CD4-positive, alpha-beta T cell (primary cell): ENCODE results near the gene CD300LG. TPM values are rescaled to one million over a fixed set of nuclear protein-coding genes. Genes with fewer than 3 reads are reported as not detected.

Source experiments
- ATAC-seq: fragments of 200-7000 bp; cut with Tn5 transposase; one replicate; pipeline ENCODE4 v1.10.0; 2022; ENCODE audit warnings: mild to moderate bottlenecking; ENCODE audit not compliant: poor library complexity
- CTCF ChIA-PET: fragments of 350-600 bp; sonication (Branson Sonifier 250); formaldehyde crosslinking; loops from one replicate; lab custom pipeline; 2021; ENCODE audit warnings: antibody characterized with exemption, inconsistent platforms; lab: Charles Lee
- POLR2A ChIA-PET: fragments of 350-600 bp; sonication (Branson Sonifier 250); formaldehyde crosslinking; loops from one replicate; lab custom pipeline; 2021; ENCODE audit warnings: antibody characterized with exemption, inconsistent platforms; lab: Charles Lee
- DNase-seq, 14 experiments: peaks; one replicate each; pipeline ENCODE4 v3.0.0-alpha.2; 2013 to 2020; ENCODE audit warnings: mixed read lengths in 2 of 14
- H3K27ac ChIP-seq, 2 donors: one replicate each; pipeline versions ENCODE4 v1.5.1 to v1.7.0; 2013; ENCODE audit warnings: low read length in 2 of 2, low read depth in 1 of 2, mild to moderate bottlenecking in 1 of 2
- H3K27me3 ChIP-seq, 2 experiments: 1 replicate in 1 of 2; 2 replicates in 1 of 2; pipeline versions ENCODE4 v1.6.1 to v1.7.0; 2013; ENCODE audit warnings: low read length in 2 of 2, control low read depth in 1 of 2, mild to moderate bottlenecking in 1 of 2, moderate library complexity in 1 of 2; ENCODE audit not compliant: insufficient read depth in 2 of 2, control insufficient read depth in 1 of 2
- H3K36me3 ChIP-seq: one replicate; pipeline ENCODE4 v1.6.1; 2013; ENCODE audit warnings: low read length, control low read depth; ENCODE audit not compliant: insufficient read depth
- H3K4me1 ChIP-seq: one replicate; pipeline ENCODE4 v1.6.1; 2013; ENCODE audit warnings: low read length, control low read depth; ENCODE audit not compliant: insufficient read depth
- H3K4me3 ChIP-seq: one replicate; pipeline ENCODE4 v1.5.1; 2013; ENCODE audit warnings: mild to moderate bottlenecking, low read length, moderate library complexity
- H3K9me3 ChIP-seq, 2 experiments: 1 replicate in 1 of 2; 2 replicates in 1 of 2; pipeline versions ENCODE4 v1.6.1 to v1.7.0; 2013; ENCODE audit warnings: low read length in 2 of 2, mild to moderate bottlenecking in 2 of 2, control low read depth in 1 of 2, moderate library complexity in 1 of 2; ENCODE audit not compliant: control insufficient read depth in 1 of 2, insufficient read depth in 1 of 2
- H3K27ac Mint-ChIP-seq: one replicate; pipeline ENCODE4 v1.8.0; 2020; ENCODE audit warnings: mixed read lengths
- H3K27me3 Mint-ChIP-seq: one replicate; pipeline ENCODE4 v1.8.0; 2021; ENCODE audit warnings: mixed read lengths
- H3K36me3 Mint-ChIP-seq: one replicate; pipeline ENCODE4 v1.8.0; 2021; ENCODE audit warnings: low read depth, mixed read lengths
- H3K4me1 Mint-ChIP-seq: one replicate; pipeline ENCODE4 v1.8.0; 2021; ENCODE audit warnings: low read depth, mixed read lengths
- H3K4me3 Mint-ChIP-seq: one replicate; pipeline ENCODE4 v1.8.0; 2020; ENCODE audit warnings: mild to moderate bottlenecking, mixed read lengths
- H3K9me3 Mint-ChIP-seq: one replicate; pipeline ENCODE4 v1.8.0; 2020; ENCODE audit warnings: mixed read lengths
- CTCF ChIP-seq: fragments of 200-600 bp; IDR thresholded peaks from one replicate; pipeline ENCODE4 v1.8.0; 2022; ENCODE audit warnings: antibody characterized with exemption, mild to moderate bottlenecking
- intact Hi-C, 2 experiments: fragments of 100-400 bp; cut with DNase I in 1 of 2; cut with micrococcal nuclease in 1 of 2; formaldehyde crosslinking; loops; one replicate each; pipeline versions ENCODE4 v1.15.1 to v1.9.0; 2023 to 2025; cut with DNase I, micrococcal nuclease
- total RNA-seq, 174 experiments: library from RNA in 2 of 174; stranded (reverse) in 2 of 174; gene quantifications; one replicate each; pipeline ENCODE4 v1.2.3 and lab custom pipeline; 2021 to 2026

The CD300LG gene
- total RNA-seq, 2 experiments from 2014 or later, result not detected

GRCh38 chr17:43861960-43862359, 15.0 kb downstream of the CD300LG start:
- Histone ChIP-seq H3K27me3 (peaks cover 0 to 11% of the 10 kb centered on the region in 2 experiments), H3K4me3 (no peak overlapping the region), H3K36me3 (no peaks in the 10 kb centered on the region), H3K4me1 (no peaks in the 10 kb centered on the region), H3K9me3 (peaks cover 0 to 13% of the 10 kb centered on the region in 2 experiments), H3K27ac (no peak overlapping the region)
- H3K4me1 Mint-ChIP-seq, result no peaks in the 10 kb centered on the region
- no peak overlapping the region for H3K27ac Mint-ChIP-seq
- ChIA-PET CTCF (no interaction called here), POLR2A (no interaction called here)
- H3K4me3 Mint-ChIP-seq, result no peak overlapping the region
- TF ChIP-seq CTCF, result no peak
- ATAC-seq (no peak), DNase-seq (no peak)
- no peaks in the 10 kb centered on the region for H3K9me3 Mint-ChIP-seq
- peaks cover 11% of the 10 kb centered on the region for H3K27me3 Mint-ChIP-seq
- H3K36me3 Mint-ChIP-seq, result no peaks in the 10 kb centered on the region
- intact Hi-C loops, result no loop called here

- peaks cover 26% of the 10 kb centered on the region for H3K27me3 Mint-ChIP-seq
- no peak overlapping the region for H3K27ac Mint-ChIP-seq
Measured at GRCh38 chr17:43864161-43864984, 17.4 kb downstream of the CD300LG start.

More at GRCh38 chr17:43864161-43864984, 17.4 kb downstream of the CD300LG start:
- ATAC-seq (no peak), DNase-seq (no peak)
- no peak for TF ChIP-seq CTCF
- no peak overlapping the region for H3K4me3 Mint-ChIP-seq
- no peaks in the 10 kb centered on the region for H3K4me1 Mint-ChIP-seq
- H3K36me3 ChIP-seq, result no peaks in the 10 kb centered on the region
- intact Hi-C loops, result no loop called here
- no peak overlapping the region for H3K4me3 ChIP-seq
- no peak overlapping the region for H3K27ac ChIP-seq
- no peaks in the 10 kb centered on the region for H3K36me3 Mint-ChIP-seq
- ChIA-PET CTCF (interaction anchor here (1.3 kb wide), 1 partner anchor 18 kb away, joined by 4 read pairs; the partner anchor contains the start of gene CD300LG), POLR2A (interaction anchor here (0.6 to 0.7 kb wide), 2 partner anchors 47 to 844 kb away, joined by 3 read pairs; partner anchors contain the start of gene DBF4B)
- no peaks in the 10 kb centered on the region for H3K9me3 Mint-ChIP-seq
- no peaks in the 10 kb centered on the region for H3K27me3 ChIP-seq
- no peaks in the 10 kb centered on the region for H3K4me1 ChIP-seq
- no peaks in the 10 kb centered on the region for H3K9me3 ChIP-seq
